Subcutaneous adipose tissue (tissue), 4 donors: ENCODE results near the gene TRHDE. TPM values are rescaled to one million over a fixed set of nuclear protein-coding genes. Genes with fewer than 3 reads are reported as not detected.

Experiments
- total RNA-seq, 4 donors: library from RNA; depleted of rRNA; stranded (reverse); fragments of >200 nt; gene quantifications; one replicate each; pipeline ENCODE4 v1.1.0, GENCODE V29; 2016
- TF ChIP-seq, protein P1 (sequence below): fragments of 450-650 bp; IDR thresholded peaks from one replicate; pipeline ENCODE4 v1.5.1; 2016; ENCODE audit warnings: low read depth, mild to moderate bottlenecking, control low read depth, antibody characterized with exemption, moderate library complexity

TRHDE gene
- total RNA-seq, 4 donors from 2014 or later: 17.7 to 30.9 (median 26.1) TPM

DNA sequence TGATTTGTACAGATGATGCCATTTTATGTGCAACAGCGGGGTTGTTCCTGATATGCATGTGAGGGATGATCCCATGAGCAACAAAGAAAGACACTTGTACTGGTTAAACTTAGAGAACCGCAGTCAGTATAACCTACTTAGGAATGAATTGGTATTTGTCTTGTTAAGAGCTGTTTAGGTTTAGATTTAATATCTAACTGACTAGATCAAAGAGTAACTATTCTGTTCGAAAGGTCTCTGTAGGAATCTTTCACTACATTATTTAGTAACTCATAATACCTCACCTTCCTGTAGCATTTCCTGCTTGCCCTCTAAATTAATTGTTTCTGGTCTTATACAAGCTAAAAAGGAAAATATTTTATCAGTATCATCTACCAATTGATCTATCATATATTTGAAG is 350.4 kb downstream of the TRHDE start:
- TF ChIP-seq, protein P1, sequence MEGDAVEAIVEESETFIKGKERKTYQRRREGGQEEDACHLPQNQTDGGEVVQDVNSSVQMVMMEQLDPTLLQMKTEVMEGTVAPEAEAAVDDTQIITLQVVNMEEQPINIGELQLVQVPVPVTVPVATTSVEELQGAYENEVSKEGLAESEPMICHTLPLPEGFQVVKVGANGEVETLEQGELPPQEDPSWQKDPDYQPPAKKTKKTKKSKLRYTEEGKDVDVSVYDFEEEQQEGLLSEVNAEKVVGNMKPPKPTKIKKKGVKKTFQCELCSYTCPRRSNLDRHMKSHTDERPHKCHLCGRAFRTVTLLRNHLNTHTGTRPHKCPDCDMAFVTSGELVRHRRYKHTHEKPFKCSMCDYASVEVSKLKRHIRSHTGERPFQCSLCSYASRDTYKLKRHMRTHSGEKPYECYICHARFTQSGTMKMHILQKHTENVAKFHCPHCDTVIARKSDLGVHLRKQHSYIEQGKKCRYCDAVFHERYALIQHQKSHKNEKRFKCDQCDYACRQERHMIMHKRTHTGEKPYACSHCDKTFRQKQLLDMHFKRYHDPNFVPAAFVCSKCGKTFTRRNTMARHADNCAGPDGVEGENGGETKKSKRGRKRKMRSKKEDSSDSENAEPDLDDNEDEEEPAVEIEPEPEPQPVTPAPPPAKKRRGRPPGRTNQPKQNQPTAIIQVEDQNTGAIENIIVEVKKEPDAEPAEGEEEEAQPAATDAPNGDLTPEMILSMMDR: no peak

DNA sequence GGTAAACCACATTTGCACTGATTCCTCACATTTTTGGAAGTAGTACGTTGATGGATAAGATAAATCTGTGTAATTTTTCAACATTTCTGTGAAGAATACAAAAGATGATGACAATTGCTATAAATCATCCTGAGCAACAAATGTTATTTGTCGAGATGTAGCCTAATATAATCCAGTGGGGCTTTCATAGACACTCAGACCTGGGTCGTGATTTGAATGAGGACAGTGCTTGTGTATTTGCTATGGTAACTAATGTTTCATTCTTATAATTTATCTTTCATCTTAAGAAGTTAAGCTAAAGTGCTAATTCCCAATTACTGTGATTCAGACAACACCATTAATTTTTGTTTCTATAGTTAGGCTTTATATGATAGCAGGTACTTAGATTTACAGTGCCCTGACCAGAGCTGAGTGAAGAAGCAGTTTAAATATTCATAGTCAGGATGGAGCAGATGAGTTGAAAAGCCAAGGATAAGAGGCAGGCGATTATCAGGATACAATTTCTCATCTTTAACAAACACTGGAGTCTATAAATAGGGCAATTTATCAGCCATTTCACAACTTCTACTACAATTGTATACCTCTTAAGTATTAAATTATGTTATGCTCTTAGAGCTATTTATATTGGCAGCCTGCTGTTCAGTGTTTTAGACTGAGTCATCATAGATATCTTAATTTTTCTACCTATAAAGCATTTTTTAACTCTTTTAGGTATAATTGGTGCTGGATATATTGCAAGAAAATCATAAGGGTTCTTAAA is 359.9 kb downstream of the TRHDE start:
- TF ChIP-seq, protein P1: no peak

DNA sequence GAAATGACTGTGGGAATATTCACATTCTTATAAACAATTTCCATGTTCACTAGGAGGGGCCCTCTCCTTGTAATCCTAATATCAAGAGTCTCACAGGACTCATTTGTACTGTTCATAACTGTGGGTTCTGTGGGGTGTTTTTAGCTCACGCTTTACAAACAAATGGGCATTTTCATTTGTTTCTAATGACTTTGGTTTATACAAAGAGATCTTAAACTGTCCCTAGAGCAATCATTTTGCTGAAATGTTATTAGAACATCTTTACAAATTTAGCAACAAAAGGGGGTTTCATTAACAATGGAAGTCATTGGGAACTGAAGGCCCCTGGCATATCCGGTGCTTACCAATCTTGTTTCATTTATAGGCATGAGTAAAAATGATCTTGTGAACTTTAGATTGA is 370.5 kb downstream of the TRHDE start:
- TF ChIP-seq, protein P1: no peak

DNA sequence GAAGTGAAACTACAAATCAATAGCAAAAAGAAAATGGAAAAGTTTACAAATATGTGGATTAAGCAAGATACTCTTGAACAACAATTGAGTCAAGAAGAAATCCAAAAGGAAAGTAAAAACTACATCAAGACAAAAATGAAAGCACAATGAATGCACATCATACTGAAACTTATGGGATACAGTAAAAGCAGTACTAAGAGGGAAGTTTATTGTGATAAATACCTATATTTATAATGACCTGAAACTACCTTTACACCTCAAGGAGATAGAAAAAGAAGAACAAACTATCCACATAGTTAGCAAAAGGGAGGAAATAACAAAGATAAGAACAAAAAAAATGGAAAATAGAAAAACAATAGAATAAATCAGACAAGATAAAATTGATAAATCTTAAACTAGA is 375.0 kb downstream of the TRHDE start:
- TF ChIP-seq, protein P1: no peak

DNA sequence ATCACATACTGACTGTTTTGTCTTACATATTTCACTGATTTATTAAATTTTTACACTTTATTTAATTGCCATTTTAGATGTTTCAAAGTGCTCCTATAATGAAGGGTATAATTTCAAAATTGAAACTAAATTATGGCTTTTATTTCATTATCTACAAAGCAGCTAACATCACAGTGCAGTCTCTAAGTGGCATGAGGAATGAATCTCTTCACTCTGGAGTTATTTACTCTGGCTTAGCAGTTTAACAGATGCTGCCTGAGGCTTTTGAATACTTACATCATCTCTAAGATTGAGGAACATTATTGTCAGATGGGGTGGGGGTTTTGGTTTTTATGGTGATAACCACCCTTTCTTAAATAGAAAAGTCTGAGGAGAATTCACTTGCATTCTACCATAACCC is 386.4 kb downstream of the TRHDE start:
- TF ChIP-seq, protein P1: no peak

DNA sequence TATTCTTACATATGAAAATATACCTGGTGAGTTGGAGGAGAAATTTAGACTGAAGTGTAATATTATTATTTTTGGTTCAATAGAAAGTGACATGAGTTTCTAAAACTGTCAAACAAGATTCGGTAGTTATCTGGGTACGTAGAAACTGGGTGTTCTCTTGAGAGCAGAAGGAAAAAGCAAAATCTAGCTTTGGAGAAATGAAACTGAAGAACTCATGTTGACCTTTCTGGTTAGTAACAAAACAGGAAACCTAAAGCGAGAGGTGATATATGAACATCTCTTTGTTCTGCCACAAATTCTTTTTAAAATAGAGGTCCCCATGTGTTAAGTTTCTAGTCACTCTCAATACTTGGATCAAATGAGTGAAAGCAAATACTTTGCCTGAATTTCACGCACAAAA is 401.7 kb downstream of the TRHDE start:
- TF ChIP-seq, protein P1: no peak

DNA sequence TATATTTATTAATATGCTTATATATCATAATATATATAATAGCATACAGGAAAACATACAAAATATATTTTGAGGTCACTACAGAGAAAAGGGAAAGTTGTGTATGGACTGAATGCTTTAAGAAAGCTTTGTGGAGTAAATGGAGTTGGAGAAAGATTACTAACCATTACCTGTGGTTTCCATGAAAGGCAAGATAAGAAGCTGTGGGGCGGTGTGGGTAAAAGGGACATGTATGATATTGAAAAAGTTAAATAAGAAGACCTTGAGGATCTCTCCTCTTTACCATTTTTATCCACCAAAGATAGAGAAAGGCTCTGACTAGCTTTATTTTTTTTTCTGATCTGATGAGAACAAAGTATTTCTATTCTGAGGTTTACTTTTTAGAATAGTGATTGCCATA is 404.4 kb downstream of the TRHDE start:
- TF ChIP-seq, protein P1: no peak
